SK-N-SH (cell line): ENCODE data around the gene USP2. TPM values are rescaled to one million over a fixed set of nuclear protein-coding genes. Genes with fewer than 3 reads are reported as not detected.

ENCODE experiments used
- CTCF ChIA-PET: fragments of 300-600, 350-600 bp; formaldehyde crosslinking; extraction: SDS; loops from one replicate; lab custom pipeline; 2021; lab: Yijun Ruan, JAX
- POLR2A ChIA-PET: fragments of 350-600 bp; sonication (Branson Sonifier 250); formaldehyde crosslinking; extraction: SDS; loops from one replicate; lab custom pipeline; 2020; ENCODE audit warnings: antibody characterized with exemption, inconsistent platforms; lab: Yijun Ruan, JAX
- DNase-seq: peaks from one replicate; pipeline ENCODE4 v3.0.0; 2012
- H2AFZ ChIP-seq: fragments of 200-600 bp; sonication (generic); 2 replicates; pipeline ENCODE4 v1.8.1; 2016; ENCODE audit warnings: antibody characterized with exemption, mild to moderate bottlenecking, low read depth
- H3F3A ChIP-seq: fragments of 200-600 bp; sonication (generic); replicated peaks from 2 replicates; pipeline ENCODE3; 2016; ENCODE audit warnings: antibody characterized with exemption, mild to moderate bottlenecking; ENCODE audit not compliant: insufficient read depth
- H3K27ac ChIP-seq, 2 experiments: fragments of 200-500 bp in 1 of 2; fragments of 200-600 bp in 1 of 2; sonication (Bioruptor generic) in 1 of 2; sonication (generic), shearing (Covaris generic) in 1 of 2; 2 replicates each; pipeline versions ENCODE4 v1.5.1 to v1.6.1; 2014 to 2016; ENCODE audit warnings: low read depth in 2 of 2, inconsistent platforms in 1 of 2, low read length in 1 of 2, mild to moderate bottlenecking in 1 of 2, mixed read lengths in 1 of 2
- H3K27me3 ChIP-seq: fragments of 200-600 bp; sonication (generic), shearing (Covaris generic); 2 replicates; pipeline ENCODE4 v1.6.1; 2016; ENCODE audit warnings: mixed run types; ENCODE audit not compliant: insufficient read depth
- H3K36me3 ChIP-seq, 2 experiments: fragments of 200-500 bp in 1 of 2; fragments of 200-600 bp in 1 of 2; sonication (Bioruptor generic) in 1 of 2; sonication (generic) in 1 of 2; replicated peaks in 1 of 2; 2 replicates each; pipeline versions ENCODE3 to v1.5.1; 2014 to 2016; ENCODE audit warnings: low read length in 1 of 2, mild to moderate bottlenecking in 1 of 2; ENCODE audit not compliant: insufficient read depth in 2 of 2, control insufficient read depth in 1 of 2
- H3K4me1 ChIP-seq, 2 experiments: fragments of 200-500 bp in 1 of 2; fragments of 200-600 bp in 1 of 2; sonication (Bioruptor generic) in 1 of 2; sonication (generic), shearing (Covaris generic) in 1 of 2; 2 replicates each; pipeline versions ENCODE4 v1.5.1 to v1.6.1; 2014 to 2016; ENCODE audit warnings: low read depth in 1 of 2, low read length in 1 of 2, mixed run types in 1 of 2; ENCODE audit not compliant: insufficient read depth in 2 of 2, control insufficient read depth in 1 of 2
- H3K4me2 ChIP-seq: fragments of 200-600 bp; sonication (generic), shearing (Covaris generic); 2 replicates; pipeline ENCODE4 v1.6.1; 2017; ENCODE audit warnings: mixed run types
- H3K4me3 ChIP-seq, 2 experiments: fragments of 200-500 bp in 1 of 2; fragments of 200-600 bp in 1 of 2; sonication (Bioruptor generic) in 1 of 2; sonication (generic), shearing (Covaris generic) in 1 of 2; 2 replicates each; pipeline versions ENCODE4 v1.5.1 to v1.8.1; 2014 to 2016; ENCODE audit warnings: low read depth in 2 of 2, inconsistent platforms in 1 of 2, low read length in 1 of 2, mild to moderate bottlenecking in 1 of 2, mixed read lengths in 1 of 2, moderate library complexity in 1 of 2
- H3K79me2 ChIP-seq: fragments of 200-600 bp; sonication (generic); 2 replicates; pipeline ENCODE4 v1.8.1; 2017; ENCODE audit warnings: mild to moderate bottlenecking; ENCODE audit not compliant: insufficient read depth
- H3K9ac ChIP-seq: fragments of 200-600 bp; sonication (generic); 2 replicates; pipeline ENCODE4 v1.6.1; 2017; ENCODE audit warnings: mixed run types
- H3K9me2 ChIP-seq: fragments of 200-600 bp; sonication (generic); 2 replicates; pipeline ENCODE4 v1.6.1; 2017; ENCODE audit warnings: mixed run types
- H3K9me3 ChIP-seq: fragments of 200-600 bp; sonication (generic); 2 replicates; pipeline ENCODE4 v1.6.1; 2017; ENCODE audit warnings: mixed run types, mild to moderate bottlenecking, moderate library complexity
- H4K20me1 ChIP-seq: fragments of 200-600 bp; sonication (generic); 2 replicates; pipeline ENCODE4 v1.6.1; 2017; ENCODE audit warnings: mild to moderate bottlenecking, mixed run types; ENCODE audit not compliant: insufficient read depth
- FOSL2 ChIP-seq: IDR thresholded peaks from 2 replicates; pipeline ENCODE4 v1.4.0; 2012; ENCODE audit warnings: low read depth, mild to moderate bottlenecking, moderate library complexity, borderline replicate concordance
- FOXM1 ChIP-seq: IDR thresholded peaks from 2 replicates; pipeline ENCODE4 v1.4.0; 2012; ENCODE audit warnings: low read depth, mild to moderate bottlenecking
- GATA2 ChIP-seq: sonication (generic); formaldehyde crosslinking; IDR thresholded peaks from 2 replicates; pipeline ENCODE4 v1.5.0; 2020; ENCODE audit warnings: mild to moderate bottlenecking, missing genetic modification reagents
- JUND ChIP-seq: IDR thresholded peaks from 2 replicates; pipeline ENCODE4 v1.4.0; 2012
- MXI1 ChIP-seq: IDR thresholded peaks from 2 replicates; pipeline ENCODE4 v1.6.1; 2012; ENCODE audit warnings: mild to moderate bottlenecking, low read depth, low read length, improper control_type of control experiment
- PBX3 ChIP-seq: IDR thresholded peaks from 2 replicates; pipeline ENCODE4; 2012
- POLR2AphosphoS5 ChIP-seq: IDR thresholded peaks from 2 replicates; pipeline ENCODE4 v1.6.1; 2012; ENCODE audit warnings: low read depth, low read length
- RAD21 ChIP-seq: IDR thresholded peaks from 2 replicates; pipeline ENCODE4 v1.6.1; 2012; ENCODE audit warnings: mild to moderate bottlenecking, low read length
- RCOR1 ChIP-seq: fragments of 150-350 bp; IDR thresholded peaks from 2 replicates; pipeline ENCODE4 v1.6.1; 2017; ENCODE audit warnings: antibody characterized with exemption, low read length
- REST ChIP-seq: IDR thresholded peaks from 2 replicates; pipeline ENCODE4 v1.6.1; 2012; ENCODE audit warnings: mild to moderate bottlenecking, low read depth, low read length, moderate library complexity
- TAF1 ChIP-seq: IDR thresholded peaks from 2 replicates; pipeline ENCODE4 v1.6.1; 2012; ENCODE audit warnings: low read depth, mild to moderate bottlenecking, low read length, moderate library complexity, borderline replicate concordance
- TEAD4 ChIP-seq: IDR thresholded peaks from 2 replicates; pipeline ENCODE4 v1.4.0; 2012; ENCODE audit warnings: mild to moderate bottlenecking, borderline replicate concordance; ENCODE audit not compliant: insufficient read depth
- WGBS: methylation state at CpG from one replicate; pipeline ENCODE4 v1.1.6; 2017; ENCODE audit warnings: low lambda C conversion rate; 5-methylcytosine and 5-hydroxymethylcytosine counted together
- polyA plus RNA-seq, 3 experiments: library from polyadenylated mRNA; depleted of rRNA; stranded (reverse); fragments of >200 nt; gene quantifications; 2 replicates each; pipeline ENCODE4 v1.2.3, GENCODE V29; 2012

USP2 gene
- polyA plus RNA-seq, 1 of the 3 experiments (the other 2 are of a cell fraction): 0.97 TPM

DNA sequence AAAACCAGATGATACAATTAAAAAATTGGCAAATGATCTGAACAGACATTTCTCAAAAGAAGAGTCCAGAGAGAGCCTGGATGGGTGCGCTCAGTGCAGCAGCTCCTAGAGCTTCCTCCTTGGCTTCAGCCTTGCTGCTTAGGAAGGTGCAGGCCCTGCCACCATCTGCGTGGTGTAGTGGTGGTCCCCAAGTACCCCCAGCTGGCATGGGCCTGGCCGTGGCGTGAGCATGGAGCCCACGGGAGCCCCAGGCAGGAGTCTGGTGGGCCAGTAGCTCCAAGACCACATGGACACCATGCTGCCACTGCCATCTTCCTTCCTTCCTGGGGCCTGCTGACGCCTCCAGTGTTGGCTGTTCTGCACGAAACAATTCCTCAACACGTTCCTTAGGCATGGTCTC is 21.0 kb upstream of the USP2 start:
- Histone ChIP-seq H3K36me3 (no peaks in the 10 kb centered on the region), H3F3A (no peaks in the 10 kb centered on the region), H3K4me3 (no peak overlapping the region), H4K20me1 (no peaks in the 10 kb centered on the region), H3K4me2 (no peak overlapping the region), H3K9ac (no peak overlapping the region), H3K9me2 (no peaks in the 10 kb centered on the region), H3K27me3 (no peaks in the 10 kb centered on the region), H3K79me2 (no peaks in the 10 kb centered on the region), H3K27ac (no peak overlapping the region), H3K9me3 (peaks cover 30% of the 10 kb centered on the region), H2AFZ (no peak overlapping the region), H3K4me1 (no peaks in the 10 kb centered on the region)
- DNase-seq: no peak
- ChIA-PET CTCF (interaction anchor here (1.0 to 2.1 kb wide), 3 partner anchors 9 to 72 kb away, joined by 3 to 7 read pairs (median 3); partner anchors contain the start of gene USP2), POLR2A (no interaction called here)
- 58% methylated on average over 5 of the region's 8 CpGs for WGBS
- TF ChIP-seq REST: no peak
- no peak for TF ChIP-seq RAD21
- no peak for TF ChIP-seq TAF1
- TF ChIP-seq MXI1: no peak
- no peak for TF ChIP-seq FOSL2
- no peak for TF ChIP-seq TEAD4
- TF ChIP-seq POLR2AphosphoS5: no peak
- no peak for TF ChIP-seq GATA2
- TF ChIP-seq RCOR1: no peak
- TF ChIP-seq FOXM1: no peak

- no peak overlapping the region for H3K4me2 ChIP-seq
- H3K27ac ChIP-seq: no peak overlapping the region
- no peaks in the 10 kb centered on the region for H3K9me2 ChIP-seq
- CTCF ChIA-PET: interaction anchor here (2.1 kb wide), 1 partner anchor 74 kb away, joined by 7 read pairs; no protein-coding TSS in a partner anchor
- H3K9me3 ChIP-seq: peaks cover 31% of the 10 kb centered on the region
- no peaks in the 10 kb centered on the region for H3K27me3 ChIP-seq
- POLR2A ChIA-PET: no interaction called here
- no peak for DNase-seq
- no peak overlapping the region for H3K4me3 ChIP-seq
- no peaks in the 10 kb centered on the region for H3K4me1 ChIP-seq
- TF ChIP-seq POLR2AphosphoS5 (no peak), JUND (no peak), PBX3 (no peak)
- TF ChIP-seq, all 33 proteins: peak for 0
- no peak overlapping the region for H3K9ac ChIP-seq
- no peaks in the 10 kb centered on the region for H3K79me2 ChIP-seq
- no peaks in the 10 kb centered on the region for H3F3A ChIP-seq
- no peak overlapping the region for H2AFZ ChIP-seq
- no peaks in the 10 kb centered on the region for H4K20me1 ChIP-seq
- no peaks in the 10 kb centered on the region for H3K36me3 ChIP-seq
These were observed 19.4 kb upstream of the USP2 start for GRCh38 chr11:119400860-119401259.
